Measurements from ENCODE around the gene SLC16A10.

SLC16A10 gene

DNA sequence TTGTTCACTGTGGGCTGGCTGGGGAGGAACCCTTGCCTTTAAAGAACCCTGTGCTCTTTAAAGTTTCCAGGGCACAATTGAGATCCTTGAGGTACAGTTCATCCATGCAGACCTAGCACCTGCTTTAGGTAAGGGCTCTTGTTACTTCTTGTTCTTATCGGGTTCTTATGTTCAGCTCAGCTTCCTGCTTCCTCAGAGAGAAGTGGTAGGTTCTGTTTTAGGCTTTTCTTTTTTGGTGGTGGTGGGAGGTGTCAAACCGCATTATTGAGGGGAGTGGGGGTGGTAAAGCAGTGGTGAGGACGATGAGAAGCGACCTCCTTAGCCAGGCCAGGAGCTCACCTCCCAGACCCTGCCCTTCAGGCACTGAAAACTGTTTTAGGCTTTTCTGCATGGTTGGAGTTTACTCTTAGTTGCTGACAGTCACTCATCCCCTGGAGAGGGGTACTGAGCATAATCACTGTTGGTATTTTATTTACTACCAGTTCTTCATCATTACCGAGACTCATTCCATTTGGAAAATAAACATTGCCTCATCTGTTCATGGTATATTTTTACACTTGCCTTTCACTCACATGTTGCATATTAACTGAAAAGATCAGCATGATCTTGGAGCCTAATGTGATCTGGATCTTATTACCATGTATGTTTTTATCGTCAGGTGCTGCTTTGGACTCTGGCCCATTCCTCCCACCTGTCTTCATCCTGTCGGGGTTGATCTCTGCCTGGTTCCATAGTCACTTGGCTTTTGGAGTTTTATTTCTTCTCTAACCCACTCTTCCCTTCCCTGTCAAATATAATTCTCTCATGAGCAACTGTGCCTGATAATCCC lies 35.4 kb downstream of the SLC16A10 start:
- TF ChIP-seq EP300 (IDR thresholded peaks at IDR 0.05; ENCODE audit: borderline replicate concordance) (no peak), CEBPB (IDR thresholded peaks at IDR 0.05) (no peak), EGR1 (IDR thresholded peaks at IDR 0.05) (no peak), YY1 (IDR thresholded peaks at IDR 0.05; ENCODE audit: low read depth) (no peak), TCF12 (IDR thresholded peaks at IDR 0.05; ENCODE audit: low read depth) (no peak), TAF1 (IDR thresholded peaks at IDR 0.05; ENCODE audit: low read depth) (no peak), ZBTB7A (IDR thresholded peaks at IDR 0.05; ENCODE audit: low read depth) (no peak), CREB1 (IDR thresholded peaks at IDR 0.05; ENCODE audit: low read depth) (no peak), MAX (IDR thresholded peaks at IDR 0.05) (no peak), REST (IDR thresholded peaks at IDR 0.05; ENCODE audit: low read depth) (no peak), TEAD4 (IDR thresholded peaks at IDR 0.05) (no peak), NFIC (IDR thresholded peaks at IDR 0.05) (no peak), RAD21 (IDR thresholded peaks at IDR 0.05; ENCODE audit: low read depth) (no peak), FOXM1 (IDR thresholded peaks at IDR 0.05; ENCODE audit: borderline replicate concordance, low read depth) (no peak)
- TF ChIP-seq, protein P1, sequence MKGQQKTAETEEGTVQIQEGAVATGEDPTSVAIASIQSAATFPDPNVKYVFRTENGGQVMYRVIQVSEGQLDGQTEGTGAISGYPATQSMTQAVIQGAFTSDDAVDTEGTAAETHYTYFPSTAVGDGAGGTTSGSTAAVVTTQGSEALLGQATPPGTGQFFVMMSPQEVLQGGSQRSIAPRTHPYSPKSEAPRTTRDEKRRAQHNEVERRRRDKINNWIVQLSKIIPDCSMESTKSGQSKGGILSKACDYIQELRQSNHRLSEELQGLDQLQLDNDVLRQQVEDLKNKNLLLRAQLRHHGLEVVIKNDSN (IDR thresholded peaks at IDR 0.05) = no peak

DNA sequence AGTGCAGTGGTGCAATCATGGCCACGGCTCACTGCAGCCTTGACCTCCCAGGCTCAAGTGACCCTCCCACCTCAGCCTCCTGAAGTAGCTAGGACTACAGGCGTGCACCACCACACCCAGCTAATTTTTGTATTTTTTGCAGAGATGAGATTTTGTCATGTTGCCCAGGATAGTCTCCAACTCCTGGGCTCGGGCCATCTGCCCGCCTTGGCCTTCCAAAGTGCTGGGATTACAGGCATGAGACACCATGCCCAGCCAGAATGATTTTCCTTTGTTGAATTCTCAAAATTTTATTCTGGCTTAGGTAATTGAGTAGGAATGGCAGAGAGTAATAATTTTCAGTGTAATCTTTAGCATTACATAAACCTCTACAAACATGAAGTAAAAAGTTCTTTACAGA lies 37.1 kb downstream of the SLC16A10 start:
- TF ChIP-seq CREB1 (IDR thresholded peaks at IDR 0.05; ENCODE audit: low read depth) = no peak
- no peak for TF ChIP-seq TAF1 (IDR thresholded peaks at IDR 0.05; ENCODE audit: low read depth)
- no peak for TF ChIP-seq ZBTB7A (IDR thresholded peaks at IDR 0.05; ENCODE audit: low read depth)
- no peak for TF ChIP-seq MAX (IDR thresholded peaks at IDR 0.05)
- no peak for TF ChIP-seq REST (IDR thresholded peaks at IDR 0.05; ENCODE audit: low read depth)
- TF ChIP-seq NFIC (IDR thresholded peaks at IDR 0.05) = no peak
- no peak for TF ChIP-seq RAD21 (IDR thresholded peaks at IDR 0.05; ENCODE audit: low read depth)
- TF ChIP-seq TCF12 (IDR thresholded peaks at IDR 0.05; ENCODE audit: low read depth) = no peak
- no peak for TF ChIP-seq TEAD4 (IDR thresholded peaks at IDR 0.05)
- no peak for TF ChIP-seq YY1 (IDR thresholded peaks at IDR 0.05; ENCODE audit: low read depth)

- TF ChIP-seq RAD21 (IDR thresholded peaks at IDR 0.05; ENCODE audit: low read depth) (no peak), ZBTB7A (IDR thresholded peaks at IDR 0.05; ENCODE audit: low read depth) (no peak), CEBPB (IDR thresholded peaks at IDR 0.05) (no peak), TEAD4 (IDR thresholded peaks at IDR 0.05) (no peak), MAX (IDR thresholded peaks at IDR 0.05) (no peak), TAF1 (IDR thresholded peaks at IDR 0.05; ENCODE audit: low read depth) (no peak), NFIC (IDR thresholded peaks at IDR 0.05) (no peak), TCF12 (IDR thresholded peaks at IDR 0.05; ENCODE audit: low read depth) (no peak), FOXM1 (IDR thresholded peaks at IDR 0.05; ENCODE audit: borderline replicate concordance, low read depth) (no peak), EP300 (IDR thresholded peaks at IDR 0.05; ENCODE audit: borderline replicate concordance) (no peak), REST (IDR thresholded peaks at IDR 0.05; ENCODE audit: low read depth) (no peak), CREB1 (IDR thresholded peaks at IDR 0.05; ENCODE audit: low read depth) (no peak), EGR1 (IDR thresholded peaks at IDR 0.05) (no peak), YY1 (IDR thresholded peaks at IDR 0.05; ENCODE audit: low read depth) (no peak)
- TF ChIP-seq, protein P1 (IDR thresholded peaks at IDR 0.05) = no peak
Measured at GRCh38 chr6:111129013-111129412, 41.7 kb downstream of the SLC16A10 start.

DNA sequence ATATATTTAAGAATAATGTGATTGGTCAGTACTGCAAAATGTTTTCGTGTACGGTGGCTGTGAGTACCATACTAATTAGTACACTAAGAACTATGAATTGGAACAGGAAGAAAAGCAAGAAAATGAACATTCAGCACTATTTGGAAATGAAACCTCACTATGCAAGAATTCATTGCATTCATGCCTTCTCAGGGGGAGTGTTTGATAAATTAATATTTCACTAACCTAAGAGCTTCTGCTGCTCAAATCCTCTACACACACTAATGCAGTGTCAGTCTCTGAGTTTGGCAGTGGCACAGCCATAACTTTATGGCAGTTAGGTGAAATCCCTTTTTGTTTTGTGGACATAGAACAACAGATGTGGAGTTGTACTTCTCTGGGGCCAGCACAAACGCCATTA lies 60.1 kb downstream of the SLC16A10 start:
- TF ChIP-seq RAD21 (IDR thresholded peaks at IDR 0.05; ENCODE audit: low read depth) (no peak), TCF12 (IDR thresholded peaks at IDR 0.05; ENCODE audit: low read depth) (no peak), CEBPB (IDR thresholded peaks at IDR 0.05) (no peak)

Measured in Ishikawa (cell line).